DMS153 treated with DMSO at 0.1 percent for 48 hours (cell line): Measurements from ENCODE around the gene FKBP1B.
"Not testable (repeated sequence)": the region's sequence is repeated elsewhere in the genome, so short reads cannot be mapped to it uniquely, and the experiment has no call there.

Experiments
- DNase-seq: peaks from one replicate; lab custom pipeline; 2025; ENCODE audit not compliant: unreplicated experiment; lab: John Stamatoyannopoulos, UW

The FKBP1B gene

DNA sequence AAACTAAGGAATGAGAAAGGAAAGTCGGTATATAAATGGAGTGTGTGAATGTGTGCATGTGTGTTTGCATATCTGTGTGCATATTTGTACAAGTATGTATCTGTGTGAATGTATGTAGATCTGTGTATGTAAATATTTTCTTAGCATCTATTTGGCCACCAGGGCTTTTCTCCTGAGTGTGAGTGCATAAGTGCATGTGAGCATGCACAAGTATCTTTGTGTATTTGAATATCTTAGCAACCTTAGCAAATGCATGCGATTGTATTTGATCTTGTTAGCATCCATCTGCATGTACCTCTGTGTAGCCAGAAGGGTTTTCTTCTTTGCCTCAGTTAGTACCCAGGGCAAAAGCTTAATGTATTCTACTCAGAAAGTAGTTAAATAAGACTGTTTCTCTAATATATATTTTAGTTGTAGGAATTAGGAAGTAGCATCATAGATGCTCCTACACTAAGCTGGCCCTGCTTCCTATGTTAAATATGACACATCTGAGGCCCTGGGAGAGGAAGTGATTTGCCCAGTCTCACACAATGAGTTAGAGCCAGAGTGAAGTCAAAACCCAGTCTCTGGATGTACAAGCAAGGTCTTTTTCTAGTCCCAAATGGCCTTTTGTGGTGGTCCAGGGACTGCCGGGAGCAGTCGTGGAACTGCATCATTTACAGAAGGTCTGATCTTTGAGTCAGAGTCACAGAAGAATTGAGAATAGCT, 9.2 kb downstream of the FKBP1B start:
- no peak for DNase-seq

DNA sequence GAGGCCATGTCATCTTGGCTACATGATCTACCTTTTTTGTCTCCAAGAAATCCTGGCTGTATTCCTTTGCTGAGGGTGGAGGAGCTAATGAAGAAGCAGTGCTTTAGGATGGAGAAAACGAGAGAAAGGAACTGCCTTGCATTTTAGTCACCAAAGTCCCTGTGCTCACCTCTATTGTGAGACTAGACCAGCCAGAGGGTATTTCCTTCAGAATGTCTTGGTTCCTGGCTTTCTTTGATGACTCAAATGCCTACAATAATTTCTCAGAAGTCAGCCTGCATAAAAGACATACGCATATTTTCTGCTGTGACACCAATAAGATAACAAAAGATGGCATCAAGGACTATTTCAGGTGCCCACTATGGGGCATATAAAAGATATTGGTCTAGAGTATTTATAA, 15.8 kb downstream of the FKBP1B start:
- DNase-seq = no peak

DNA sequence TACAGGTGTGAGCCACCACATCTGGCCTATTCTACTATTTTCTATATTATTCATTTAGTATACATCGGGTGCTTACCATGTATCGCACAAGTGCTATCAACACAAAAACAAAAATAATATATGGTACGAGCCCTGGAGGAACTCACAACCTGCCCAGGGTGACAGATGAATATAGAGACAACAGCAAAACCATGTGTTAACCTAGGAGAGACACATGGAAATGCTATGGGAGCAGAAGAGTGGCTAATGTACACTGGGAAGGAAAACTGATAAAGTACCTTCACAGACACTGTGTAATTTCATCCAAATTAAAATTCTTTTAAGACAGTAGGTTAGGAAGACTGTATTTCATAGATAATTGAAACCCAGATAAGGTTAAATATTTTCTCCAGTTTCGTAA, 22.7 kb downstream of the FKBP1B start:
- DNase-seq = no peak

DNA sequence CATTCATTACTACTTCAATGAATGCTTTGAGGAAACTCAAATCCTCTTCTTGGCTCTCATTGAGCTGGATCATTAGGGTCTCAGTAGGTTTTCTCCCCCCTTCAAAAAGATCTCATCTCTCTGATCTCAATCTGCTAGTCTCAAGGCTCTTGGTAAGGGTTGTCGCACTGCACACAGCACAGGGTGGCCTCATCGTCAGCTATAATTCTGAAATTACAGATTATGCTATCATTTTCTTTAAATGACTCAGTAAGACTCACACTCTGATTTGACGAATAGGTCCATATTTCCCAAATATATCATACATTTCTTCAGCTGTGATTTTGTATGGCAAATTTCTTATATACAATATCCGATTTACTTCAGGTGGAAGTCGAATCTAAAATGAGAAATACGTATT, 24.3 kb downstream of the FKBP1B start:
- no peak for DNase-seq

DNA sequence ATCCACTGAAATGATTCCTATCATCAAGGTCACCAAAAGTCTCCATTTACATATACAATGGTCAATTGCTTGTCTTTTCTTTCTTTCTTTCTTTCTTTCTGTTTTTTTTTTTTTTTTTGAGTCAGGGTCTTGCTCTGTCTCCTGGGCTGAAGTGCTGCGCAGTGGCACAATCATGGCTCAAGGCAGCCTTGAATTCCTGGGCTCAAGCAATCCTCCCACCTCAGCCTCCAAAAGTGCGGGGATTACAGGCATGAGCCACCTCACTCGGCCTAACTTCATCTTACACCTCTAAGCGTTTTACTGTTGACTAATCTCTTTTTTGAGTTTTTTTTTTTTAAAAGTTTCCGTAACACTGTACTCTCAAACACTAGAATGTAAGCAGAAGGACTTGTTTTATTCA, 25.7 kb downstream of the FKBP1B start:
- DNase-seq = no peak

DNA sequence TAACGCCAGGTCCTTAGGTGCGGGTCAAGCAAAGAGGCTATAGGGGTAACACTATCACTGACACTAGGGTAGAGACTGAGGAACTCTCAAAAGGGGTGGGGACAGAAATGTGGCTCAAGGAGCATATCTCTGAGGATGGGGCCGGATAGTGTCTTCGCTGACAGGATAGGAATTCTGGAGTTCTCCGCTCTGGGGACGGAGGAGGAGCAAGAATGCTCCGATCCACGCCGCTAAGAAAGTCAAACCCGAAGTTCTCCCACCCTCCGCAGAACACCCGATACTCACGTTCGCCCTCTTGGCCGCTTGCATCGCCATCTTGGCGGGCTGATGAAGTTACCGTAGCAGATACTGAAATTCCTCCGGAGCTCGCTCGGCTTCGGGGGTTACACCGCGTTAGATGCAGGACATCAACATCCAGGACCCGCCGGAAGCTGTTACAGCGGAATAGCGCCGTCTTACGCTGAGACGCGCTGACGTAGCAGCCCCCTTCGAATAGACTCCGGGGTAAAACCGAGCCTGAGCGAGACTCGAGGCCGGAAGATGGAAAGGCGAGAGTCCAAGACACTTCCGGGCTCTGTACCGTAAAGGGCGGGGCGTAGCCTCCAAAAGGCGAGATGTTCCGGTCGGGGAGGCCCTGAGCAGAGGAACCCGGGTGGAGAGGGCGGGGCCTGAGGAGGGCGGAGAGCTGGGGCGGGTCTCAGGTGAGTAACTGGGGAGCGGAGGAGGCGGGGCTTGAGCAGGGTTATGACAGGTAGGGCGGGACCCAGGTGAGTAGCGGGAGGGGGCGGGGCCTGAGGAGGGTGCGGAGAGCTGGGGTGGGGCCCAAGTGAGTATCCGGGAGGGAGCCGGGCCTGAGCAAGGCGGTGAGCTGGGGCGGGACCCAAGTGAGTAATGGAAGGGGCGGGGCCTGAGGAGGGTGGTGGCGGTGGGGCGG, 26.6 kb downstream of the FKBP1B start, which contains the start of gene SF3B6:
TSS of gene SF3B6 (minus strand) at position 412 of the 934 bp plus-strand sequence. CDS start at position 315, 97 bp downstream.
- peak; percentile 98 for DNase-seq

DNA sequence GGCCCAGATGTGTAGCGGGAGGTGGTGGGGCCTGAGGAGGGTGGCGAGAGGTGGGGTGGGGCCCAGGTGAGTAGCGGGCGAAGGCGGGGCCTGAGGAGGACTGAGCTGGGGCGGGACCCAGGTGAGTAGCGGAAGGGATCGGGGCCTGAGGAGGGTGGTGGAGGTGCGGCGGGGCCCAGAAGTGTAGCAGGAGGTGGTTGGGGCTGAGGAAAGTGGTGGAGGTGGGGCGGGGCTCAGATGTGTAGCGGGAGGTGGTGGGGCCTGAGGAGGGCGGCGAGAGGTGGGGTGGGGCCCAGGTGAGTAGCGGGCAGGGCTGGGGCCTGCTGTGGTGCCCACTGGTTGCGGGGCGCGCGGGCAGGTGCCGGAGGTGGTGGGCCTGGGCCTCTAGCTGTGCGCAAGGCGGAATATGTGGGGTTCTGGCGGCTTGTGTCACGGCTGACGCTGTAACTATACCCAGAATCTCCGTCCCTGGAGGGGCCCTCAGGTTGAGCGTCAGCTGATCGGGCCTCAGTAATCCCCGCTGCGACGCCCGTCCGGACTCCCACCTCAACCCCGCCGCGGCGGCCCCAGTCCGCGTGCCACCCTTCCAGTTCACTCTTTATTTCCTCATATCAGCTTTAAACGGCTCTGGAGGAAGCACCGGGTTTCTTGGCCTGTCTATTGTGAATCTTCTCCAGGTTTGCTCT, 27.5 kb downstream of the FKBP1B start:
- no peak for DNase-seq

DNA sequence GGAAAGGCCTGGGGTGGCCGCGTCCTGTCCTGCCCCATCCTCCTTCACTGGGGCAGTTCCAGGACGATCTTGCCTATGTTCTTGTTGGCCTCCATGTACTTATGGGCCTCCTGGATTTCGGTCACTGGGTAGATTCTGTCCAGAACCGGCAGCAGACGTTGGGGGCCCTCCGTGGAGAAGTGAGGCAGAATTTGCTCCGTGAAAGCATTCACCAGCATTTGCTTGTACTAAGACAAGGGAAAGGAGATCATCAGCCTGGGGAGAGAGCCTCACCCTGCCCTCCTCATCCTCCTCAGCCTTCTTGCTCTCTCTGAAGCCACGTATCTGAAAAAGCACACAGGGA, 28.0 kb downstream of the FKBP1B start:
- no peak for DNase-seq

DNA sequence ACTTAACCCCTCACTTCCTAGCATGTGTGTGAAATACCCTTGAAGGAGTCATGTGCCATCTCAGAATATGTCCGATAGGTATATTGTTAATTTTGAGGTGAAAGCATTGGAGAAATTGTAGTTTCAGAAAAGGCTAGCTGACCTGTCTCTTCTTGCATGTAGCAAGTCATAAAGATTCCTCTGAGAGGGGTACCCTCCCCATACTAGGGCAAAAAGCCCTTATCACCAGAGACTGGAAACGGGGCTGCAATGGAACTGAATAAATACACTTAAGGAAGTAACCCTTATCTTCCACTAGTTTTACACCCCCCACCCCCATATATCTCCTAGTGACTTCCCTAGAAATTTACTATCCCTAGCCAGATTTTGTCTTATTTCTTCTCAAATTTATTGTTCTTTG, 28.3 kb downstream of the FKBP1B start:
- no peak for DNase-seq

DNA sequence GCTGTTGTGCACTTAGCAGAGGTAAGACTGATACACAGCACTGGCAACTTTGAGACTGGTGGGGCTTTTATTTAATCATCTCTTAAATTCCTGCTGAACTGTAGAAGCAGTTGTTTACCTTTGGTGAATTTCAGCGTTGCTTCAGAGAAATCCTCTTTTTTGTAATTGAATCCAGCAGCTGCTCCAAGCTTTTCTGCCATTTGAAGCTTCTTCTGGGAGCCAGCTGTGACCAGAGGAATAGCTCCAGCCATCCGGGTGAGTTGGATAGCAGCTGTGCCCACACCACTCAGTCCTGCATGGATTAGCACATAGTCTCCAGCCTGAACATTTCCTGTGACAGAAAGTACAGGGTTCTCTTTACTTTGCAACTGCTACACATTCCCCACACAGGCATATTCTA, 31.2 kb downstream of the FKBP1B start:
- no peak for DNase-seq

DNA sequence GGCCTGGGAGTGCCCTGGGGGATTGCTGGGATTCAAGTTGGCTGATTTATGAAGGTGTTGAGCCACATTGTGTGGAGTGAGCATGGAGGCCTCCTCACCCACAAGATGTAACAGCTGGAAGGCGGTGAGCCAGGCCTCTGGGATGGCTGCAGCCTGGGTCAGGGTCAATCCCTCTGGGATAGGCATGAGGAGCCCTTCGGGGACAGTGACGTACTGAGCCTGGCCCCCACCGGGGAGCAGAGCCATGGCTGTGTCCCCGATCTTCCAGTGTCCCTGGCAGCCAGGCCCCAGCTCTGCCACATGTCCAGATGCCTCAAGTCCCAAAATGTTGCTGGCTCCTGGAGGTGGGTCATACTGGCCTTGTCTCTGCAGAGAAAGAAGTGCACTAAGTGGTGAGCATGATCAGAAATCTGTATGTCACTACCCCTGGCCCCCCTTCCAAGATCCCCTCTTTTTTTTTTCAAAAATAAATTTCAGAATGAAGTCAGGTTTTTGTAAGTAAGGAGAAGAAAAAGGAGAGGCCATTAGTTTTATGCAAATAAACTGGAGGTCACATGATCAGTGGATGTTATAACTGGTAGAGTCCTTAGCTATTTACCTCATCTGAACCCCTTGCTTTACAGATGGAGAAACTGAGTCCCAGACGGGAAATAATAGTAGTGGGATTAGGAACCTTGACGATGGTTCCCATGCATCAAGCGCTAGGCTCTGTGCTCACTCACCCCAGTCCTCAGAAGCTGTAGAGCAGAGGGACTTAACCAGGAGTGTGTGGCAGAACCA, 33.4 kb downstream of the FKBP1B start:
- no peak for DNase-seq

DNA sequence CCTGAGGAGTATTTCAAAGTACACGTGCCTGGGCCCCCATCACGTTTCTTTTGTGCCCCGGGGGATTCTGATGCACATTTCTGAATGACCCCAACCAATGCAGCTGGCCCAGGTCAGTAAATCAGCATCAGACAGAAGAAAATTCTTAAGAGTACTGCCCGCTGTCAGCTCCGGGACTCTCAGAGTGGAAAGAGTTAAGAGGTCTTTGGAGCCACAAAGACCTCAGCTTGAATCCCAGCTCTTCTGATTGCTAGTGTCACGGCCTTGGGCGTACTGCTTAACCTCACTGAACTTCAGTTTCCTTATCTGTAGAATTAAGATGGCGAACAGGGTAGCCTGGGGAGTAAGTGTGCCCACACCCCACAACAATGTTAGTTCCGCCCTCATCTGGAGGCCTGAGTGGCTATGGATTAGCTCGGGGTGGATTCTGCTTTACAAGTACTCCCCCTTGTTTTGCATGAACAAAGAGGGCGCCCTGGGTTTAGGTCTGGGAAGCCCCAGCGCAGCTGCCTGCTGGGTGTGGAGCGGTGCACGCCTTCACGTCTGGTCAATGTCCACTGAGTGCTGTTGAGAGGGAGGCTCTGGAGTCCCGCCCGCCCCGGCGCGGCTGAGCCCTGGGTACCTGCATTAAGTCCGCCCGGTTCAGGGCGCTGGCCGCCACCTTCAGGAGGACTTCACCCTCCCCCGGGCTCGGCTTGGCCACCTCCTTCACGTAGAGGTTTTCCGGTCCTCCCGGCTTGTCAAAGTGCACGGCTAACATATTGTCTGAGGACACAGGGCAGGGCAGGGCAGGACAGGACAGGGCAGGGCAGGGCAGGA, 34.2 kb downstream of the FKBP1B start:
- DNase-seq = peak; percentile 71

DNA sequence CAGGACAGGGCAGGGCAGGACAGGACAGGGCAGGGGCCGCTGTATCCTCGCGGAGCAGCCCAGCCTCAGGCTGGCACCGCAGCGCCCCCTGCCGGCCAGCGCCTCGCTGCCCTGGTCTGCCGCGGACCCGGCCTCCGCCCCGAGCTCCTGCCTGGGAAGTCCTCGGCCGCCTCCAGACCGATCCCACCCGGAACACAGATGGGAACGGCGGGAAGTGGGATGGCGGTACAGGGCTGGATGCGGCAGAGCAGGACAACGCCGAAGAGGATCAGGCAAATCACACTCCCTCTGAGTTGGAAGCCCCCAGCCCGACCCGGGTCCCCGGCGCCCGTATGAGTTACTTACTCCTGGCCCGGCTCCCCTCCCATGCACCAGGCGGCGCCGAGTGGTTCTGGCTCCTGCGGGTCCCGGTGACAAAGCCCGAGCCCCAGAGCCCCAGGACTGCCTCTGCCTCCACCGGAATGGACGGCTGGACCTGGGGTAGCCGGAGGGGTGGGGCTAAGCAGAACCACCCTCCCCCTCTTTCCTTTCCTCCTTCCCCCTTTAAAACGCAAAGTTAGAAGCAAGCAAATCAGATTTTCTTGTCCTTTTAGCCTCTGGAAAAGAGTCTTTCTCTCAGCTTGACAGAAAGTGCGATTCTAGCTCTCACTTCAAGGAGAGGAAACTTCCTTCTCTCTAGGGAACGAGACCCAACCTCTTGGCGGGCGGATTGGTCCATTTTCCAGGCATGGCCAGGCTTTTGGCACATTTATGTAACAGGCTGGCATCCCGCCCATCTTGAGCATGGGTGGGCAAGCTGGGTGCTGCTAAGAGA, 35.1 kb downstream of the FKBP1B start, which contains the start of gene TP53I3:
TSS of gene TP53I3 (minus strand) at position 449 of the 814 bp plus-strand sequence. CDS start 508 bp downstream, outside the sequence.
- peak; percentile 72 for DNase-seq

DNA sequence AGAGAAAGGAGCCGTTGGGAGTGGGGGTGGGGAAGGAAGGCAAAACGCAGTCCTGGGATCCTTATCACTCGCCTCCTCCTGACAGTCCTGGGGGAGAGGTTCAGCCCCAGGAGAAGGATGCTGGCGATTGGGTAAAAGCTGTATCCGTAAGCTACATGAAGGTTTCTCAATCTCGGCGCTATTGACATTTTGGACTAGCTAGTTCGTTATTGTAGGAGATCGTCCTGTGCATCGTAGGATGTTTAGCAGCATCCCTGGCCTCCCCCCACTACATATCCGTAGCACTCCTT, 35.6 kb downstream of the FKBP1B start:
- DNase-seq = no peak

DNA sequence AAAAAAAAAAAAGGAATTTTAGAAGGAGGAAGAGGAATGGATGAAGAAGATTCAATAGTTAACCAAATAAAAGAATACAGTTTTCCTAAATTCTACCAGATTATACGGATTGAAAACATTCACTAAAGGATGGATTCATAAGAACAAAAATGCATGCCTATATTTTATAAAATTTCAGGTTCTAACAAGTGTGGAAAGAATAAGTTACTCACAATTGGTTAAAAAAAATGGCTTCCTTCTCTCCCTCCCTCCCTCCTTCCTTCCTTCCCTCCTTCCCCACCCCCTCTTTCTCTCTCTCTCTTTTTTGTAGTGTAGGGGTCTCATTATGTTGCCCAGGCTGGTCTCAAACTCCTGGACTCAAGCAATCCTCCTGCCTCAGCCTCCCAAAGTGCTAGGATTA, 36.7 kb downstream of the FKBP1B start:
- no peak for DNase-seq

DNA sequence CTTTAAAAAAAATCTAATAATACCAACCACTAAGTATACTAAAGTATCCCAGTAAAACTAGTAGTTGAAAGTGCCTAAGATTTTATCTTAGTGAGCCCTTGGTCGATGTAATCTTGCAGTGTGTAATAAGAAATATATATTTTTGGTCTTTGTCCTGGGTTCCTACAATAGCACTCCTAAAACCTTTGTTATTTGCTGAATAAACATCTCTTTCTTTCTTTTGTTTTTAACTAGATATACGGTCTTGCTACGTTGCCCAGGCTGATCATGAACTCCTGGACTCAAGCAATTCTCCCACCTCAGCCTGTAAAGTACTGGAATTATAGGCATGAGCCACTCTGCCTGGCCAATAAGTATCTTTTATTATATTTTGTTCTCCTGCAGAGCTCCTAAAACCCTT, 37.5 kb downstream of the FKBP1B start:
- DNase-seq = no peak

DNA sequence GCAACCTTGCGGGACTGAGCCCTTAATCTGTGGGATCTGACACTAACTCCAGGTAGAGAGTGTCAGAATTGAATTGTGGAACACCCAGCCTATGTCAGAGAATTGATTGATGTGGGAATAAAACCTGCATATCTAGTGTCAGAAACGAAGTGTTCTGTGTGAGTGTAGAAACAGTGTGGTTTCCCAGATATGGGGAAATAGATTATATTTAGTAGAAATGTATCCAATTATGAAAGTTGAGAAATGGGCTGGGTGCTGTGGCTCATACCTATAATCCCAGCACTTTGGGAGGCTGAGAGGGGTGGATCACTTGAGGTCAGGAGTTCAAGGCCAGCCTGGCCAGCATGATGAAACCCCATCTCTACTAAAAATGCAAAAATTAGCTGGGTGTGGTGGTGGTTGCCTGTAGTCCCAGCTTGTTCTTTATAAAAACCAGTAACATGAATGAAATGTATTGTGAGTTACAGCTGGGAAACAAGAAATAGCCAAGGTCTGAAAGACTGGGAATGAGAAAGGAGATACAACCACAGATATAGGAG, 39.3 kb downstream of the FKBP1B start:
- no peak for DNase-seq

DNA sequence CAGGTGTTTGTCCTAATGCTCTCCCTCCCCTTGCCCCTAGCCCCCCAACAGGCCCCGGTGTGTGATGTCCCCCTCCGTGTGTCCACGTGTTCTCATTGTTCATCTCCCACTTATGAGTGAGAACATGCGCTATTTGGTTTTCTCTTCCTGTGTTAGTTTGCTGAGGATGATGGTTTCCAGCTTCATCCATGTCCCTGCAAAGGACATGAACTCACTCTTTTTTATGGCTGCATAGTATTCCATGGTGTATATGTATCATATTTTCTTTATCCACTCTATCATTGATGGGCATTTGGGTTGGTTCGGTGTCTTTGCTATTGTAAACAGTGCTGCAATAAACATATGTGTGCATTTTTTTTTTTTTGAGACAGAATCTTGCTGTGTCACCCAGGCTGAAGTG, 43.7 kb downstream of the FKBP1B start:
- DNase-seq = not testable (repeated sequence)

DNA sequence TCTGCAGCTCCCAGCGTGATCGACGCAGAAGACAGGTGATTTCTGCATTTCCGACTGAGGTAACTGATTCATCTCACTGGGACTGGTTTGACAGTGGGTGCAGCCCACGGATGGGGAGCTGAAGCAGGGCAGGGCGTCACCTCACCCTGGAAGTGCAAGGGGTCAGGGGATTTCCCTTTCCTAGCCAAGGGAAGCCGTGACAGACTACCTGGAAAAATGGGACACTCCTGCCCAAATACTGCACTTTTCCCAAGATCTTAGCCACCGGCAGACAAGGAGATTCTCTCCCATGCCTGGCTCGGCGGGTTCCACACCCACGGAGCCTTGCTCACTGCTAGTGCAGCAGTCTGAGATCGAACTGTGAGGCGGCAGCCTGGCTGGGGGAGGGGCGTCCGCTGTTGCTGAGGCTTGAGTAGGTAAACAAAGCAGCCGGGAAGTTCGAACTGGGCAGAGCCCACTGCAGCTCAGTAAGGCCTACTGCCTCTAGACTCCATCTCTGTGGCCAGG, 45.7 kb downstream of the FKBP1B start:
- not testable (repeated sequence) for DNase-seq
